GM23248 (cell line): ENCODE measurements around the gene BPIFB6.

ENCODE experiments used
- EZH2 ChIP-seq: fragments of 200-600 bp; sonication (generic); IDR thresholded peaks from 2 replicates; pipeline ENCODE4 v1.6.1; 2018; ENCODE audit warnings: antibody characterized with exemption, mild to moderate bottlenecking; ENCODE audit not compliant: insufficient read depth, poor library complexity, severe bottlenecking
- EZH2phosphoT487 ChIP-seq: fragments of 200-600 bp; sonication (generic); IDR thresholded peaks from 2 replicates; pipeline ENCODE4 v1.6.1; 2018; ENCODE audit warnings: antibody characterized with exemption, moderate library complexity, mild to moderate bottlenecking, low read depth; ENCODE audit not compliant: insufficient read depth

GRCh38 chr20:33030569-33030968, 879 bp upstream of the BPIFB6 start:
- no peak for TF ChIP-seq EZH2
- TF ChIP-seq EZH2phosphoT487: no peak
